Naive B cell (primary cell): ENCODE data around the gene PDLIM4. TPM values are rescaled to one million over a fixed set of nuclear protein-coding genes. Genes with fewer than 3 reads are reported as not detected.

Source experiments
- ATAC-seq, 2 donors: fragments of 150-1000 bp; cut with Tn5 transposase; 2 replicates each; pipeline ENCODE4 v1.10.0; 2021; ENCODE audit warnings: low read depth in 2 of 2, mild to moderate bottlenecking in 2 of 2, moderate library complexity in 2 of 2
- DNase-seq: peaks from one replicate; pipeline ENCODE4 v3.0.0; 2022
- H3K27ac Mint-ChIP-seq, 6 donors: one replicate each; pipeline ENCODE4 v1.8.0; 2020 to 2022; ENCODE audit warnings: mild to moderate bottlenecking in 6 of 6, mixed read lengths in 6 of 6, moderate library complexity in 5 of 6, inconsistent platforms in 2 of 6
- H3K27me3 Mint-ChIP-seq, 3 donors: one replicate each; pipeline ENCODE4 v1.8.0; 2021 to 2022; ENCODE audit warnings: mixed read lengths in 3 of 3, mild to moderate bottlenecking in 1 of 3
- H3K36me3 Mint-ChIP-seq, 2 donors: one replicate each; pipeline ENCODE4 v1.8.0; 2020 to 2022; ENCODE audit warnings: mixed read lengths in 2 of 2, inconsistent platforms in 1 of 2, mild to moderate bottlenecking in 1 of 2
- H3K4me1 Mint-ChIP-seq, 3 donors: one replicate each; pipeline ENCODE4 v1.8.0; 2020 to 2022; ENCODE audit warnings: mixed read lengths in 3 of 3, inconsistent platforms in 1 of 3, mild to moderate bottlenecking in 1 of 3, moderate library complexity in 1 of 3
- H3K4me3 Mint-ChIP-seq, 8 donors: one replicate each; pipeline ENCODE4 v1.8.0; 2020 to 2022; ENCODE audit warnings: mild to moderate bottlenecking in 8 of 8, mixed read lengths in 8 of 8, moderate library complexity in 8 of 8, inconsistent platforms in 2 of 8
- H3K9me3 Mint-ChIP-seq, 7 donors: one replicate each; pipeline ENCODE4 v1.8.0; 2020 to 2022; ENCODE audit warnings: mixed read lengths in 7 of 7, mild to moderate bottlenecking in 5 of 7, inconsistent platforms in 2 of 7, moderate library complexity in 1 of 7
- polyA plus RNA-seq, 6 donors: library from polyadenylated mRNA; unstranded; fragments of 300-500 nt; fragmentation: Illumina TruSeq; gene quantifications; one replicate each; pipeline ENCODE4 v1.2.3, GENCODE V29; 2021; ENCODE audit warnings: low read depth in 6 of 6

The PDLIM4 gene
- polyA plus RNA-seq, 6 donors from 2014 or later: not detected

- ATAC-seq (no peak), DNase-seq (no peak)
- H3K9me3 Mint-ChIP-seq: no peaks in the 10 kb centered on the region
- H3K4me1 Mint-ChIP-seq: peaks cover 0 to 6% (median 4%) of the 10 kb centered on the region in 3 donors
- no peak overlapping the region for H3K4me3 Mint-ChIP-seq
- peaks cover 0 to 5% (median under 1%) of the 10 kb centered on the region in 3 donors for H3K27me3 Mint-ChIP-seq
- peak overlapping the region in 1 of 6 donors; percentile 73 for H3K27ac Mint-ChIP-seq
- no peaks in the 10 kb centered on the region for H3K36me3 Mint-ChIP-seq
These were observed 22.3 kb downstream of the PDLIM4 start for GRCh38 chr5:132279801-132280200.

- Mint-ChIP-seq H3K9me3 (no peaks in the 10 kb centered on the region), H3K4me1 (peaks cover 0 to 6% (median 4%) of the 10 kb centered on the region in 3 donors), H3K36me3 (no peaks in the 10 kb centered on the region), H3K27ac (peak overlapping the region in 2 of 6 donors; percentile 1), H3K4me3 (no peak overlapping the region), H3K27me3 (peaks cover 0 to 5% (median 0%) of the 10 kb centered on the region in 3 donors)
- ATAC-seq: no peak
- DNase-seq: no peak
These were observed 23.1 kb downstream of the PDLIM4 start for GRCh38 chr5:132280371-132281240.

GRCh38 chr5:132281856-132282614, 24.5 kb downstream of the PDLIM4 start:
- no peak overlapping the region for H3K27ac Mint-ChIP-seq
- H3K27me3 Mint-ChIP-seq: peaks cover 0 to 5% (median 0%) of the 10 kb centered on the region in 3 donors
- no peak overlapping the region for H3K4me3 Mint-ChIP-seq
- ATAC-seq (no peak), DNase-seq (no peak)
- peaks cover 0 to 6% (median 4%) of the 10 kb centered on the region in 3 donors for H3K4me1 Mint-ChIP-seq
- H3K36me3 Mint-ChIP-seq: no peaks in the 10 kb centered on the region
- no peaks in the 10 kb centered on the region for H3K9me3 Mint-ChIP-seq

GRCh38 chr5:132283423-132284043, 26.0 kb downstream of the PDLIM4 start:
- no peak for ATAC-seq
- H3K36me3 Mint-ChIP-seq: no peaks in the 10 kb centered on the region
- no peak for DNase-seq
- peaks cover 3 to 17% (median 13%) of the 10 kb centered on the region in 3 donors for H3K27me3 Mint-ChIP-seq
- no peak overlapping the region for H3K4me3 Mint-ChIP-seq
- H3K4me1 Mint-ChIP-seq: peaks cover 0 to 6% (median 4%) of the 10 kb centered on the region in 3 donors
- H3K27ac Mint-ChIP-seq: peak overlapping the region in 1 of 6 donors; percentile 61
- peaks cover 0 to 2% (median 0%) of the 10 kb centered on the region in 7 donors for H3K9me3 Mint-ChIP-seq

- H3K27ac Mint-ChIP-seq: no peak overlapping the region
- no peaks in the 10 kb centered on the region for H3K36me3 Mint-ChIP-seq
- peaks cover 21 to 35% (median 31%) of the 10 kb centered on the region in 3 donors for H3K27me3 Mint-ChIP-seq
- H3K4me1 Mint-ChIP-seq: peaks cover 0 to 7% (median 2%) of the 10 kb centered on the region in 3 donors
- H3K4me3 Mint-ChIP-seq: peak overlapping the region in 1 of 8 donors; percentile 4
- H3K9me3 Mint-ChIP-seq: peaks cover 0 to 2% (median 0%) of the 10 kb centered on the region in 7 donors
- DNase-seq (no peak), ATAC-seq (no peak)
These were observed 31.6 kb downstream of the PDLIM4 start for GRCh38 chr5:132289097-132289496.

GRCh38 chr5:132291026-132291425, 33.5 kb downstream of the PDLIM4 start:
- no peak for ATAC-seq
- Mint-ChIP-seq H3K9me3 (peaks cover 0 to 2% (median 0%) of the 10 kb centered on the region in 7 donors), H3K4me1 (peaks cover 12 to 19% (median 12%) of the 10 kb centered on the region in 3 donors), H3K27me3 (peaks cover 39 to 55% (median 42%) of the 10 kb centered on the region in 3 donors), H3K4me3 (peak overlapping the region in 1 of 8 donors; percentile 8), H3K36me3 (no peaks in the 10 kb centered on the region), H3K27ac (peak overlapping the region in 1 of 6 donors; percentile 12)
- no peak for DNase-seq

GRCh38 chr5:132293066-132293991, 35.8 kb downstream of the PDLIM4 start:
- Mint-ChIP-seq H3K4me3 (peak overlapping the region; percentile 80 to 96 (median 92)), H3K9me3 (peaks cover 0 to 1% (median 0%) of the 10 kb centered on the region in 7 donors), H3K27ac (peak overlapping the region in 2 of 6 donors; percentile 56 to 76), H3K27me3 (peaks cover 36 to 61% (median 50%) of the 10 kb centered on the region in 3 donors), H3K36me3 (no peaks in the 10 kb centered on the region), H3K4me1 (peaks cover 12 to 19% (median 12%) of the 10 kb centered on the region in 3 donors)
- peak; percentile 44 to 50 for ATAC-seq
- peak; percentile 27 for DNase-seq

- H3K27me3 Mint-ChIP-seq: peaks cover 28 to 54% (median 42%) of the 10 kb centered on the region in 3 donors
- no peaks in the 10 kb centered on the region for H3K9me3 Mint-ChIP-seq
These were observed 36.7 kb downstream of the PDLIM4 start, which contains the start of gene SLC22A4 for GRCh38 chr5:132293992-132294727. Gene SLC22A4 (plus strand): TSS chr5:132294394. CDS start chr5:132294617, 223 bp downstream.

GRCh38 chr5:132294728-132295504, 37.4 kb downstream of the PDLIM4 start:
- peaks cover 25 to 50% (median 39%) of the 10 kb centered on the region in 3 donors for H3K27me3 Mint-ChIP-seq
- H3K36me3 Mint-ChIP-seq: no peaks in the 10 kb centered on the region
- DNase-seq (no peak), ATAC-seq (peak; percentile 5)
- H3K27ac Mint-ChIP-seq: peak overlapping the region in 3 of 6 donors; percentile 13 to 56 (median 52)
- H3K4me1 Mint-ChIP-seq: peaks cover 12 to 19% (median 12%) of the 10 kb centered on the region in 3 donors
- no peaks in the 10 kb centered on the region for H3K9me3 Mint-ChIP-seq
- H3K4me3 Mint-ChIP-seq: peak overlapping the region; percentile 81 to 96 (median 92)

More at GRCh38 chr5:132293992-132294727, 36.7 kb downstream of the PDLIM4 start, which contains the start of gene SLC22A4:
- Mint-ChIP-seq H3K36me3 (no peaks in the 10 kb centered on the region), H3K27ac (peak within 1 kb of the TSS in 3 of 6 donors; percentile 52 to 76 (median 56)), H3K4me1 (peaks cover 12 to 19% (median 12%) of the 10 kb centered on the region in 3 donors), H3K4me3 (peak within 1 kb of the TSS; percentile 81 to 96 (median 92))
- ATAC-seq: peak; percentile 79 to 81
- peak; percentile 49 for DNase-seq

GRCh38 chr5:132295505-132296411, 38.3 kb downstream of the PDLIM4 start:
- peak overlapping the region; percentile 81 to 96 (median 87) for H3K4me3 Mint-ChIP-seq
- H3K27ac Mint-ChIP-seq: no peak overlapping the region
- no peak for ATAC-seq

More at GRCh38 chr5:132295505-132296411, 38.3 kb downstream of the PDLIM4 start:
- Mint-ChIP-seq H3K9me3 (no peaks in the 10 kb centered on the region), H3K27me3 (peaks cover 18 to 50% (median 36%) of the 10 kb centered on the region in 3 donors), H3K4me1 (peaks cover 12 to 19% (median 12%) of the 10 kb centered on the region in 3 donors), H3K36me3 (no peaks in the 10 kb centered on the region)
- no peak for DNase-seq
